Gastroesophageal sphincter (tissue), 4 donors: ENCODE data around the gene CFAP57. TPM values are rescaled to one million over a fixed set of nuclear protein-coding genes. Genes with fewer than 3 reads are reported as not detected.

Source experiments
- ATAC-seq: fragments of 150-250 bp; one replicate; pipeline ENCODE4 v1.9.1; 2016; ENCODE audit warnings: mild to moderate bottlenecking, moderate library complexity
- H3K27ac ChIP-seq, 4 donors: fragments of 200-600 bp; sonication (generic) in 3 of 4; 1 replicate in 3 of 4; 2 replicates in 1 of 4; pipeline ENCODE4 v1.5.1; 2016 to 2019
- H3K27me3 ChIP-seq: fragments of 200-600 bp; sonication (generic); one replicate; pipeline ENCODE4 v1.5.1; 2019
- H3K36me3 ChIP-seq, 2 donors: fragments of 200-600 bp; sonication (generic); one replicate each; pipeline ENCODE4 v1.5.1; 2019; ENCODE audit warnings: control low read depth in 1 of 2
- H3K4me1 ChIP-seq, 3 donors: fragments of 200-600 bp; sonication (generic); 1 replicate in 2 of 3; 2 replicates in 1 of 3; pipeline ENCODE4 v1.5.1; 2016 to 2019; ENCODE audit warnings: control low read depth in 2 of 3
- H3K4me3 ChIP-seq, 2 donors: fragments of 200-600 bp; sonication (generic); one replicate each; pipeline ENCODE4 v1.5.1; 2019; ENCODE audit warnings: mild to moderate bottlenecking in 1 of 2, moderate library complexity in 1 of 2
- H3K9me3 ChIP-seq, 3 donors: fragments of 200-600 bp; sonication (generic); one replicate each; pipeline ENCODE4 v1.5.1; 2017 to 2019; ENCODE audit warnings: control low read depth in 2 of 3
- EP300 ChIP-seq: sonication (generic); formaldehyde crosslinking; IDR thresholded peaks from one replicate; pipeline ENCODE4 v1.6.1; 2017; ENCODE audit warnings: antibody characterized with exemption, mild to moderate bottlenecking
- POLR2A ChIP-seq, 2 donors: fragments of 450-650 bp; IDR thresholded peaks; one replicate each; pipeline ENCODE4 v1.6.1; 2017; ENCODE audit warnings: antibody characterized with exemption in 2 of 2, mild to moderate bottlenecking in 2 of 2, moderate library complexity in 1 of 2
- POLR2AphosphoS5 ChIP-seq: sonication (generic); formaldehyde crosslinking; IDR thresholded peaks from one replicate; pipeline ENCODE4 v1.6.1; 2017; ENCODE audit warnings: antibody characterized with exemption
- WGBS, 2 donors: methylation state at CpG; one replicate each; pipeline ENCODE4 v1.1.5; 2018; ENCODE audit warnings: low coverage in 1 of 2; 5-methylcytosine and 5-hydroxymethylcytosine counted together
- total RNA-seq, 4 donors: library from RNA; depleted of rRNA; stranded (reverse); fragments of >200 nt; gene quantifications; one replicate each; pipeline ENCODE4 v1.1.0, GENCODE V29; 2016
- TF ChIP-seq, protein P1 (sequence below), 4 experiments: fragments of 200-600 bp in 2 of 4; fragments of 450-650 bp in 2 of 4; sonication (generic) in 1 of 4; IDR thresholded peaks; one replicate each; pipeline ENCODE4 v1.5.1; 2017 to 2019; ENCODE audit warnings: antibody characterized with exemption in 4 of 4, mild to moderate bottlenecking in 2 of 4, moderate library complexity in 2 of 4

CFAP57 gene
- total RNA-seq, 4 donors from 2014 or later, result not detected

GRCh38 chr1:43238991-43239469 is 66.9 kb downstream of the CFAP57 start:
- peaks cover 0 to 14% (median 0%) of the 10 kb centered on the region in 3 donors for H3K4me1 ChIP-seq
- ATAC-seq, result no peak
- H3K9me3 ChIP-seq, result no peaks in the 10 kb centered on the region
- no peaks in the 10 kb centered on the region for H3K36me3 ChIP-seq
- no peak overlapping the region for H3K4me3 ChIP-seq
- TF ChIP-seq EP300, result no peak
- no peak for TF ChIP-seq POLR2AphosphoS5
- no peak for TF ChIP-seq POLR2A (IDR thresholded peaks at IDR 0.05)
- TF ChIP-seq, protein P1, sequence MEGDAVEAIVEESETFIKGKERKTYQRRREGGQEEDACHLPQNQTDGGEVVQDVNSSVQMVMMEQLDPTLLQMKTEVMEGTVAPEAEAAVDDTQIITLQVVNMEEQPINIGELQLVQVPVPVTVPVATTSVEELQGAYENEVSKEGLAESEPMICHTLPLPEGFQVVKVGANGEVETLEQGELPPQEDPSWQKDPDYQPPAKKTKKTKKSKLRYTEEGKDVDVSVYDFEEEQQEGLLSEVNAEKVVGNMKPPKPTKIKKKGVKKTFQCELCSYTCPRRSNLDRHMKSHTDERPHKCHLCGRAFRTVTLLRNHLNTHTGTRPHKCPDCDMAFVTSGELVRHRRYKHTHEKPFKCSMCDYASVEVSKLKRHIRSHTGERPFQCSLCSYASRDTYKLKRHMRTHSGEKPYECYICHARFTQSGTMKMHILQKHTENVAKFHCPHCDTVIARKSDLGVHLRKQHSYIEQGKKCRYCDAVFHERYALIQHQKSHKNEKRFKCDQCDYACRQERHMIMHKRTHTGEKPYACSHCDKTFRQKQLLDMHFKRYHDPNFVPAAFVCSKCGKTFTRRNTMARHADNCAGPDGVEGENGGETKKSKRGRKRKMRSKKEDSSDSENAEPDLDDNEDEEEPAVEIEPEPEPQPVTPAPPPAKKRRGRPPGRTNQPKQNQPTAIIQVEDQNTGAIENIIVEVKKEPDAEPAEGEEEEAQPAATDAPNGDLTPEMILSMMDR (IDR thresholded peaks at IDR 0.05), result no peak
- 61 to 100% methylated on average over 1 to 3 of the region's 3 CpGs for WGBS, 2 donors
- no peaks in the 10 kb centered on the region for H3K27me3 ChIP-seq
- H3K27ac ChIP-seq, result no peak overlapping the region

DNA sequence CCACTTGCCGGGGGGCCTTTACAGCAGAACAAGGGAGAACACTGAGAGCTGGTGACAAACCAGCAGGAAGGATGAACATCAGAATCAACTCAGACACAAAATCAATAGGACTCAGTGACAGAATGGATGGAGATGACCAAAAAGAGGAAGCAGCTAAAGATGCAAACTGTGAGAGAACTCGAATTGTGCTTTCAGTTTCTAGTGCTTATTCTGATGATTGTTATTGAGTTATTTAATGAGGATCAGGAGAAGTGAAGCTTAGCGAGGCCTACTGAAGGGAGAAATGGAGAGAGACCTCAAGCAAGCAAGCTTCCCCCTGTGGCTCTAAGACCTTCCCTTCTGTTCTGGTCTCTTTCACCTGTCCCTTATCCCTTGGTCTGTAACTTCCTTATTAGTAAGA is 67.4 kb downstream of the CFAP57 start:
- Histone ChIP-seq H3K36me3 (no peaks in the 10 kb centered on the region), H3K27me3 (no peaks in the 10 kb centered on the region), H3K9me3 (no peaks in the 10 kb centered on the region), H3K4me1 (peaks cover 0 to 14% (median 0%) of the 10 kb centered on the region in 3 donors), H3K27ac (no peak overlapping the region), H3K4me3 (no peak overlapping the region)
- no peak for ATAC-seq
- TF ChIP-seq POLR2AphosphoS5 (no peak), EP300 (no peak), POLR2A (IDR thresholded peaks at IDR 0.05) (no peak)
- TF ChIP-seq, protein P1 (IDR thresholded peaks at IDR 0.05), result no peak
- WGBS, 2 donors, result 79% methylated on average over 3 of the region's 3 CpGs

DNA sequence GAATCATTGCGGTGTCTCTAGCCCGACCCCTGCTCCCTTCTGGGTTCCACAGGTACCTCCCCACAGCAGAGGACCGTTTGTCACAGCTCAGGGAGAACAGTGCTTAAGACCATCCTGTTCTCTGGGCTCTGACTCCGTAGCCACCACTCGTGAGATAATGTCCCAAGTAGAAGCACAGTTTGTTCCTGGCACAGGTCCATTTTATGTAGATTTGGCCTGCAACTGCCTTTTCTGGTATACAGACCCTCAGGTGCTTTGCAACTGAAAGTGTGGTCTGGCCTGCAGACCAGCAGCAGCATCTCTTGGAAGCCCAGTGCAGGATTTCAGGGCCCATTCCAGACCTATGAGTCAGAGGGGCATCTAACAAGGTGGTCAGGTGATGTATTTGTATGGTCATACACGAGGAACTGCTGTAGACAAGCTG is 69.3 kb downstream of the CFAP57 start:
- no peak for ATAC-seq
- Histone ChIP-seq H3K27ac (no peak overlapping the region), H3K27me3 (no peaks in the 10 kb centered on the region), H3K4me1 (peaks cover 0 to 14% (median 0%) of the 10 kb centered on the region in 3 donors), H3K9me3 (no peaks in the 10 kb centered on the region), H3K36me3 (no peaks in the 10 kb centered on the region), H3K4me3 (no peak overlapping the region)
- TF ChIP-seq POLR2A (IDR thresholded peaks at IDR 0.05) (no peak), EP300 (no peak), POLR2AphosphoS5 (no peak)
- TF ChIP-seq, protein P1 (IDR thresholded peaks at IDR 0.05), result no peak
- 45 to 57% methylated on average over 2 to 4 of the region's 6 CpGs for WGBS, 2 donors

- H3K4me3 ChIP-seq, result no peak overlapping the region
- no peak for TF ChIP-seq POLR2AphosphoS5
- TF ChIP-seq, protein P1 (IDR thresholded peaks at IDR 0.05), result no peak
- no peak for TF ChIP-seq EP300
- no peak for TF ChIP-seq POLR2A (IDR thresholded peaks at IDR 0.05)
- WGBS, 2 donors, result 80 to 92% methylated on average over 1 to 5 of the region's 6 CpGs
- peaks cover 0 to 6% (median 0%) of the 10 kb centered on the region in 3 donors for H3K4me1 ChIP-seq
- ATAC-seq, result no peak
- H3K9me3 ChIP-seq, result no peaks in the 10 kb centered on the region
- H3K27ac ChIP-seq, result no peak overlapping the region
- no peaks in the 10 kb centered on the region for H3K36me3 ChIP-seq
- H3K27me3 ChIP-seq, result no peaks in the 10 kb centered on the region
These were observed 71.2 kb downstream of the CFAP57 start for GRCh38 chr1:43243299-43243698.

DNA sequence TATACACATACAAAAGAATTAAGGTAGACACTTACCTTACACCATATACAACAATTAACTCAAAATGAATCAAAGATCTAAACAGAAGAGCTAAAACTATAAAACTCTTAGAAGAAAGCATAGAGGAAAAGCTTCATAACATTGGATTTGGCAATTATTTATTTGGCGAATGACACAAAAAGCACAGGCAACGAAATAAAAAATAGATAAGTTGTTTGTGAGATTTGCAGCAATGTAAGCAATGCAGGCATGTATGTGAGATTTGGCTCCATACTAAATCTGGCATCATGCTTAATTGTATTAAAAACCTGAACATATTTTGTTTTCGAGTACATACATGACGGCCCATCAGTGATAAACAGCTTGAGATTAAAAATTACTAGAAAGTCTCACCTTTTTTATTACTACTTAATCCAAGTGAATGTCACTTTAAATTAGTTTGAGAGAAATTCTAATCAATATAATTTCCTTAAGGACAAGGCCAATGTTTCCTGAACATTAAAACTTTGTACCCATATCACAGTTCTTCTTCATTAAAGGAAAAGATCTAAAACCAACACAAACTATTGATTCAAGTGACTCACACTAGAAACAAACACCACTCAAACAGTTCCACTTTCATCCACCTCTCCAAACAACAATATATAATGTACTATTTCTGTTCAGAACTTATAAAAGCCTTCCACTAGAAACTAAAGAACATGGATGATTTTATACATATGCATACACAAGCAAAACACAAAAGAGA is 74.5 kb downstream of the CFAP57 start:
- Histone ChIP-seq H3K36me3 (no peaks in the 10 kb centered on the region), H3K9me3 (no peaks in the 10 kb centered on the region), H3K27me3 (no peaks in the 10 kb centered on the region), H3K4me1 (no peaks in the 10 kb centered on the region), H3K4me3 (no peak overlapping the region), H3K27ac (no peak overlapping the region)
- 89 to 92% methylated on average over 4 of the region's 4 CpGs for WGBS, 2 donors
- ATAC-seq, result no peak
- TF ChIP-seq POLR2A (IDR thresholded peaks at IDR 0.05) (no peak), POLR2AphosphoS5 (no peak), EP300 (no peak)
- TF ChIP-seq, protein P1 (IDR thresholded peaks at IDR 0.05), result no peak
